SHP77 treated with DMSO at 0.1 percent for 48 hours (cell line): ENCODE data around the gene PRAC1.

ENCODE experiments used
- DNase-seq: peaks from one replicate; lab custom pipeline; 2025; lab: John Stamatoyannopoulos, UW

Gene PRAC1

DNA sequence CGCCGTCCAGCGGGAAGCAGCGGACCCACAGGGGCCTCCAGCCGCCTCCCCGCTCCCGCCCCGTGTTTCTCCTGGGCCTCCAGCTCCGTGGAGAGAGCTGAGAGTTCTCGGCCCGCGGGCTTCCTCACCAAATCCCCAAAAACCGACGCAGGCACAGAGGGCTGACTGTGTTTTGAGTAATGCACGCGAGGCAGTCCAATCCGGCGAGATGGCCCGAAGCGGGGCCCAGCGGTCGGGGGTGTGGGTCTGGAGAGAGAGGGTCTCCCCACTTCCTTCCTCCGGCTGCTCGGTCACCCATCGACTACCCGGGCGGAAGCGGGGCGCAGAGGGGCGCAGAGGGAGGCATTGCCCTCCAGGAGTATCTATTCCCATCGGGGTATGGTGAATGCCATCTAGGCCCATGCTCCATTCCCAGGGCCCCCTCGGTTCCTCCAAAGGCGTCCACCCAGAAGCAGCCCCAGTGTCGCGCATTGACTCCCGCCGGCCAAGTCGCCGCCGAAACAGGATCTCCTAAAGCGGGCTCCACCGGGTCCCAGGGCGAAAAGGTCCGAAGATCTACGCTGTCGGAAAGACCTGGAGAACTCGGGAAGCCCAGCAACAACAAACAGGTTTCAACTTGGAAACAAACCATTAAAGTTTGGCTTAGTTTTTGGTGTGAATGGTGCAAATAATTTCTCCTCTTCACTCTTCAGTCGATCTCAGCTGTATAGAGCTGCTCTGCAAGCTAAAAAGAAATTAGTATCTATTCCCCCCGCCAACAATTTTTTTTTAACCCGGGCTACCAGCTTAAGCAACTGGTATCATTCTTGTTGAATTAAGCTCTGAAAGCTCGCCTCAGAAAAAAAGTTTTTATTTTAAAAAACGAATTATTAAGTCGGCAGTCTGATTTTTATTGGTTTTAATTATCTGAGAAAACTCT, 25.4 kb upstream of the PRAC1 start:
- no peak for DNase-seq

DNA sequence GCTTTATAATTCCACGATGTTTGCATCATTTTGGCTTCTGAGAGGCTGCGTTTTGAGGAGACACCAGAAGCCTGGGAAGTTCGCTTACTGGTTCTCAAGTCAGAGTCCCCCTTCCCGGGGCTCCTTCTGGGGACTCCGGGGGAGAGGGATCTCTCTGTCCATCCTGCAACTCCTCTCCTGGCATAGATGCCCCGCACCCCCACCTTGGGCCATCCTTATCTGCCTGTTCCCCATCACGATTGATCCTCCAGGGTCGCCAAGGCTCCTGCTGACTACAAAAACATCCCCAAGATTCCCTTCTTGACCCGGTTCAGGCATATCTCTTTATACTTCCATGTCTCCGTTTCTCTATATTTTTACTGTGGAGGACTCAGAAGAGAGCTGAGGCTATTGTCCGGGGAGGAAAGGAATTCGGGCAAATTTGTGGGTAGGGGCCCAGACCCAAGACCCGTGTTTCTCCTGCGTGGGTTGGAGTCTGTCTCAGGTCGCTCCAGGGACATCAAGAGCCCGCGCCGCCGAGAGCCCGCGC, 24.7 kb upstream of the PRAC1 start:
- no peak for DNase-seq

DNA sequence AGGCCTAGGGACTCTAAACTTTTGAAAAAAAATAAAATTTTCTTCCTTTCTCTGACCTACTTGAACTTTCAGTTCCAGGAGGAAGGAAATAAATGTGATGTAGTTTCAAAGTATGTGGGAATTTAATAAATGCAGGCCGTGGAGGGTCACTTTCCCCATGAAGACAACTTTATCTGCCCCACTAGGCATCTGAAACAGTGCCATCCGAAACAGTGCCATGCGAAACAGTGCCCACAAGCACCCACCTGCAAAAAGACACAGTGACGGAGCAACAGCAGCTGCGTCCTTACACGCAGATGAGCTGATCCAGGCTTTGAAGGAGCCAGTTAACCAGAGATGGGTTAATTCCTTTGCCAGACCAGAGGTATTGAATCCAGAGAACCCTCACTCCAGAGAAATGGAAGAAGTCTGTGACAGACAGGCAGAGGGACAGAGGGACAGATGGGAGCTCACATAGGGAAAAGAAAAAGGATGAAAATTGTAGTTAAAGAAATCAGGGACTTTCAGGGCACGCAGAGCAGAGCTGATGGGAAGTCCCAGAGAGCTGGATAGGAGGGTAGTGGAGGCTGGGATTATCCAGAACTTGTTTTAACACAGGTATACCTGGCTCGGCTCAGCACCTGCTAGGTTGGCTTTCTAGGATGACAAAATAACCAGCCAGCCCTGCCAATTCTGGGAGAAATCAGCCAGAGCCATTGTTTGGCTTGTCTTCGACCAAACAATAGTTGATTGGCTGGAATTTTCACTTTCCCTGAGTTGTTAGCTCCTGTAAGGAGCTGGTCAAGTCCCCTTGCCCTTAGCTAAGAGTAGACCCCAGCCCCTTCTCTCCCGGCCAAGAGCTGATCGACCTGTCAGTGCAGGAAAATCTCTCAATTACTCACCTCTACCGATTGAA, 23.3 kb upstream of the PRAC1 start:
- DNase-seq, result no peak

DNA sequence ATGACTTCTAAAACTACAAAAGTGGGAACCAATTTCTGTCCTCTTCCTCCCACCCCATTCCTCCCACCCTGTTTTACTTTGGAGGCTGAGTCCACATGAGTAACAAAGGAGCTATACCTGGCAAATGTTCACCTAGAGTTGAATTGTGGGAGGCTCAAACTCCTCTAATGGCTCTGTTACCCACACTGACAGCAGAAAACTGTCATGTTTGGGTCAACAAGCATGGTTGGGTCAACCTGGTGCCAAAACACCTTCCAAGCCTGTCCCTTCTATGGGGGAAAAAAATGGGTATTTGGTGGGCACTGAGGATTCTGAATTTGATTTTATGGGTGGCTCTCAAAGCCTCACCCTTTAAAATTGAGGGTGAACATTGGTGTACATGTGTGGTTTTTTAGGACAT, 18.2 kb upstream of the PRAC1 start:
- no peak for DNase-seq

DNA sequence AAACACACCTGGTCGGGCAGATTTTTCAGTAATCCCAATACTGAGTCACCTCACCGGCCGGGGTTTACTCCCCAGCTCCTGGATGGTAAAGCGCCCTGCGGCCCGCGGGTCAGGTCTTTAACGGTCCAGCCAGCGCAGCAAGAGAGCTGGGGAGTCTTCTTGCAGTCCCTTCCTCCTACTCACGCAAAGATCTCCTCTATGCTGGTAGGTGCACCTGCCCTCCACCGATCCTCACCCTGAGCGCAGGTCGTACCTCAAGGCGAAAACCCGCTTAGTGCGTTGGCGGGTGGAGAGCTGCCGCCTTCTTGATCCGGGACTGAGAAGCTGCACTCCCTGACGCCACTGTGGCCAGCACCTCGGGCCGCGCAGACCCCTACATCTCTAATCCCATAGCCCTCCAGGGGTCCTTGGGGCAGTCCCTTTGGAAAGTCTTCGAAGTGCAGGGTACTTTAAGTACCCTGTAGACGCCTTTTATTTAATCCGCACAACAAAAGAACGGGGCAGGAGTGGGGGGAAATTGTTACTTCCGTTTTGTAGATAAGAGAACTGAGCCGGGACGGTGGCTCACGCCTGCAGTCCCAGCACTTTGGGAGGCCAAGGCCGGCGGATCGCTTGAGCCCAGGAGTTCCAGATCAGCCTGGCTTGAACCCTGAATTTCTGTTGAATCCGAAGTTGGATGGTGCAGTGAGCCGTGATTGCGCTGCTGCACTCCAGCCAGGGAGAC, 16.6 kb upstream of the PRAC1 start:
- DNase-seq, result no peak

DNA sequence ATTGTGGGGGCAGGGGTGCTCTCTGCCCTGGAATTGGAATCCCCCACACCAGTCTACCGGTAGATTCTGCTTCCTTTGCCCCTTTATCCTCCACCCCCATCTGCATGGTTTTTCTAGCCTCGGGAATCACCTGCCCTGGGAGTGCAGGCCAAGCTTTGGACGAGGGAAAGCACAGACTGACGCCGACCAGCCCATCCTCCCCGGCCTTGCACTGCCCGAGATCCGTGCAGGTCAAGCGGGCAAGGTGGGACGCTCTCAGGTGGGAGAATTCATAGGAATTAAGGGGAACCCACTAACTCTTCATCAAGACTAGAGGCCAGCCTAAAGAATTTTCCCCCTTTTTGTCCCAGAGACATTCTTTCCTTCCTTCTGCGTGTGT, 16.1 kb upstream of the PRAC1 start:
- DNase-seq, result no peak

DNA sequence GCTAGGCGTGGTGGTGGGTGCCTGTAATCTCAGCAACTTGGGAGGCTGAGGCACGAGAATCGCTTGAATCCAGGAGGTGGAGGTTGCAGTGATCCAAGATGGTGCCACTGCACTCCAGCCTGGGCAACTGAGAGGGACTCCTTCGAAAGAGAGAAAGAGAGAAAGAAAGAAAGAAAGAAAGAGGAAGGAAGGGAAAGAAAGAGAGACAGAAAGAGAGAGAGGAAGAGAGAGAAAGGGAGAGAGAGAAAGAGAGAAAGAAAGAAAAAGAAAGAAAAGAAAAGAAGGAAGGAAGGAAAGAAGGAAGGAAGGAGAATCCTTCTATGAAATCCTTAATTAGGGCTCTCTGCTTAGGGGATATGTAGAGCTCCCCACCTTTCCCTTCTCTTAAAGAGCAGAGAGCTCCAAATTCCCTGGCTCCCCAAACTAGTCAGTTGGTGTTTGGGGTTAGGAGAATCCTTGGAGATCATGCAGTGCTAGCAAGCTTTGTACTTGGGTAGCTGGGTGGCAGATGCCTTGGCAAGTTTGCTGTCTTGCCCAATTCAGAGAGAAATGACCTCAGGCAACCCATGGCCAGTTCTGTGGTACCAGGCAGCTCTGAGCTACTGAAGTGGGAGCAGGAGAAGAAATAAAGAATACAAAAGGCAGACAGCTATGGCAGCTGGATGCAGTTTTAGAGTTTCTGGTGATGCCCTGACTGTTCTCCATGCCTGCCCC, 15.2 kb upstream of the PRAC1 start:
- no peak for DNase-seq

DNA sequence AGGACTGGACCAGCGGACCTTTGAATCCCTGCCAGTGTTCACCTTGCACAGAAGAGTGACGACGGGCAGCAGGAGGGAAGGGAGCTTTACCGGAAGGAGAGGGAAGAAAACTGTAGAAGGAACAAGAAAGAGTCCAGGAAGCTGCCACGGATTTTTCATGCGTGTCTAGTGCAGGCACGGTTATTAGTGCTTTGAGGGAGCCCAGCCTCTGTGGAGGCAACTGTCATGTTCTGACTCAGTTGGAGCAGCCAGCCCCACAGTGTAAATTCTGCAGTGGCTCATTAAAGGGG, 12.7 kb upstream of the PRAC1 start:
- no peak for DNase-seq

DNA sequence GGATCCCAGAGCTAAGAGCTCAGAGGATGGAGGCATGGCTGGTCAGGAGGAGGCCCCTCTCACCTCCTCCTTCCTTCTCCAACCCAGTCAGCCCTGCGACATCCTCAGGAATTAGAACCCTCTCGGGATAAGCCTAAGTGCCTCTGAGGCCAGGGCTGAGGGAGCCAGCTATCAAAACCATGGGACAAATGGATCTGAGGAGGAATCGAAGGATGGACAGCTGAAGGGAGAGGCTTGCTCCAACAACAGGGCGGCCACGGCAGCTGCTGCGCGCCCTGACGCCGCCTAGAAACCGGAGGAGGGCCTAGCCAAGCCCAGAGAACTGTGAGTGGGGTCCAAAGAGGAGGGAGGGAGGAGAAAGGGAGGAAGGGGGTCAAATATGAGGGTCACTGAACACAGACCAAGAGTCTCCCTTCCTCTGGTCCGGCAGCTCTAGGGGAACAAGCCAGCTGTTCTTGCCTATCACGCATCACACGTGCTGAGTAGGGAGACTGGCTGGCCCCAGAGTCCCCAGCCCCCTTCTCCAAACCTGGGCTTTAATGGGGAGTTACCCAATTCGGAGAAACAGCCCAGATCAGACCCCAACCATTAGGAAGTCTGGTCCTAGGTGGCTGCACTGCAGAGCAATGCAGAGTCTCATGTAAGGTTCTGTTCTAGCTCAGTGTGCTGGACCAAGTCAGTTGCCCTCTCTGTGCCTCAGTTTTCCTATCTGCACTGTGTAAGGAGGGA, 12.2 kb upstream of the PRAC1 start:
- no peak for DNase-seq

DNA sequence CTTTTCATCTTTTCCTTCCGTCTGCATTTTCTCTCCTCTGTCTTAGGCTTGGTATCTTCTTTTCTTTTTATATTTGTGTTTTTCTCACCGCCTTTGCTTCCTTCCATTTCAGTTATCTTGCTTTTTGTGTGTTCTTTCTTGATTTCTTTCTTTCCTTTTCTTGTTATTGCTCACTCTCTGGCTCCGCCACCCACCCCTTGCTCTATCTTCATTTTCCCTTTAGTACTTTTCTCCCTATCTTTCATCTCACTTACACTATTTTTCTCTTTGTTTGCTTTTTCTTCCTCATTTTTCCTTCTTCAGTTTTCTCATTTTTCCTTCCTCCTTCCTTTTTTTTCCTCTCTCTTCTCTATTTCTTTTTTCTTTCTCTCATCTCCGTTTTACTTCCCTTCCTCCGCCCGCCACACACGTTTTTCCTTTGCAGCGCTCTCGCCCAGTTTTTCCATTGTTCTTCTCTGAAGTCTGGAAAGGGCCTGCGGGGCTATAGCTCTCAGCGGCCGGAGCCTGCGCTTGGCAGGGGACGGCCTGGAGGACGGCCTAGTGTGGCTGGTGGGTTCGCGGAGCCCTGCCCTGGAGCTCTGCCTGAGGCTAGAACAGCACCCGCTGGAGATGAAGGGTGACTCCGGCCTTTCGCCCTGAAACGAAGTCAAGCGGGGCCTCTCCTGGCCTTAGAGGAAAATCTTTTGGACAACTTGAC, 11.5 kb upstream of the PRAC1 start:
- DNase-seq, result no peak

DNA sequence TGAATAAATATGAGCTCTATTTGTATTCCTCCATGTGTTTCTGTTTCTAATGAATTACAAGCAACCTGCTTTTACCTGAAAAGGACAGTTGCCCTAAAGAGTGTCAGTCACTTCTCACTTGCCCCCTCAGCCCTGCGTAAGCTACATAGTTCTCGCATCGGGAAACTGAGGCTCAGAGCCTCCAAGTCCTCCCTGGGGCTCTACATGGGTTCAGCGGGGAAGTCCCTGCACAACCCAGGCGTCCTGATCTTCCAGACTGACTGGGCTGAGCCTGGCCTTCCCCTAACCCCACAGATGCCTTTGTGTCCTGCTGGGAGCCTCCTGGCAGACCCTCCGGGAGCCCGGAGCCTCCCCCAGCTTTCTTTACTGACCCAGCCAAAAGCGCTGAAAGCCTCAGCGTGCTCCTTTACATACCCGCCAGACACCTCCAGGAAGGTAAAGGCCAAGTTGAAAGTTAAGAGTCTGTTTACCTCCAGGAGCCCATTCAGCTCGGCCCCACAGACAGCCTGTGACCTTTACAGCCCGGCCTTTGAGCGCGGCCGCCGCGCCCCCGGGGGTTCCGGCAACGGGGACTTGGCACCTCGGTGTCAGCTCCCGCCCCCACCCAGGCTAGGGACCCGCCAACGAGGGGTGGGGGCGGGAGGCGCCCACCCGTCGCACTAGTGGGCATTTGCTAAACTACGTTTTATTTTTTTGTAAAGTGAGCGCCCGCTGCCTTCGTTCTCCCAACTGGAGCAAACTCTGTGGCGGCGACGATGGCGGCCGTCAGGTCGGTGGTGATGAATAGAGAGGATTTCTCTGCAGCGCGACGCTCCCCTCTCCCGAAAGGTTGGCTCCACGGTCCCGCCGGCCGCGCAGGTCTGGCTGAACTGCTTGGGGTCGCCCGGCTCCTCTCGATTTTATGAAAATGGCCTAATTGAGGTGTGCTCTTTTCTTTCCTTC, 10.6 kb upstream of the PRAC1 start:
- no peak for DNase-seq

DNA sequence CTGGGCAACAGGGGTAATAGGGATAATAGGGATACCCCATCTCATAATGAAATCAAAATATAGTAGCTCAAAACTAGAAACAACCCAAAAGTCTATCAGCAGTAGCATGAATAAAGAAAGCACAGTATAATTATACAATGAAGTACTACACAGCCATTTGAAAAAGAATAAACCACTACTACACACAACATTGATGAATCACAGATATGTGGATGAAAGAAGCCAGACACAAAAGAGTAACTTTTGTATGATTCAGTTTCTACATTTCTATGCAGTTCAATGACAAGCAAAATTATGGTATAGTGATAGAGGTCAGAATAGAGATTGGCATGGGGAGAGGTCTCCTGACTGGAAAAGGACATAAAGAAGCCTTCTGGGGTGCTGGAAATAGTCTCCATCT, 9.0 kb upstream of the PRAC1 start:
- DNase-seq, result no peak

DNA sequence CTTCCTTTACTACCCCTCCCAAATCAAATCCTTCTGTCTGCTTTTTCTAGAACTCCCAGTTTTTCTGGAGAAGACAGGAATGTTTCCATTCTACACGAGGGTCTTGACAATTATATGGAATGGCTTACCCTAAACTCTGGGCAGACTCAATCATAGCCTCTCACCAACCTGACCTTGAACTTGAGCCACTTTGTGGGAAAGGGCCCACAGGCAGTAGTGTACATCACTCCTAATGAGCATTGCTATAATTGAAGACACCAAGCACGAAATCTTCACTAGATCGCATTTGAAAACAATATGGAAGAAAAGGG, 7.9 kb upstream of the PRAC1 start:
- DNase-seq, result no peak

DNA sequence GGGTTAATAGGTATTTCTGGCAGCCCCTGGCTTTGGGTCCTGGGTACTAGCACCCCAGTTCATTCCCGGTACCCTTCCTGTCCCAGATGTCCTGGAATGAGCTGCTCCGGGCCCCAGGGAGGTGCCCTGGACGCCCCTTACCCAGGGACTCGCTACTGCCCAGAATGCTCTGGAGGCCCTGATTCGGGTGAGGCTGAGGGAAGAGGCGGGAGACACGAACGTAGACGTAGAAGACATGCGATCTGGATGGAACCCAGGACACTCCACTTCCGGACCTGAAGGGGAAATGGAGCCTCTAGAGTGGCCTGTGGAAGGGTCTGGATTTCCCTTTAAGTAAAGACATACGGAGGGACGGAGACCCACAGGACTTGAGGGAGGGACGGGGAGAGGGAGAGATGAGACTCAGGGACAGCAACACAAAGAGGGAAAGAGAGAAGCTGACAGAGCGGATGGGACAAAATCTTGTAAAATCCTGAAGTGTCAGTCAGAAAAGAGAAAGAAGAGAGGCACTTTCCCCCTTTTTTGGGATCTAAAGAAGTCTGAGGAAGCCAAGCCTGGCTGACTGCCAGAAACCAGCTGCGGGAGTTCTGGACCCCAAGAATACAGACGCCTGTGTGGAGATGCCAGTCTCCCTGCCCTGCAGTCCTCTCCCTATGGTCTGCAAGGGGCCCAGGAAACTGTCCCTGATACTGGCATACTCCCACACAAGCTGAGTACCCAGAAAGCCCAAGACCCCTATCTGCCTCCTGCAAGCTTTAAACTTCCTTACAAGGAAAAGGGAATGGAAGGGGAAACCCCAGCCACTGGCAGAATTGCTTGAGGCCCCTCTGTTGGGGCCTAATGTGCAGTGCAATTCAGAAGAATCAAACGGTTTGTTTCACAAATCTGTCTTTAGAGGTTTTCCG, 7.3 kb upstream of the PRAC1 start:
- no peak for DNase-seq

DNA sequence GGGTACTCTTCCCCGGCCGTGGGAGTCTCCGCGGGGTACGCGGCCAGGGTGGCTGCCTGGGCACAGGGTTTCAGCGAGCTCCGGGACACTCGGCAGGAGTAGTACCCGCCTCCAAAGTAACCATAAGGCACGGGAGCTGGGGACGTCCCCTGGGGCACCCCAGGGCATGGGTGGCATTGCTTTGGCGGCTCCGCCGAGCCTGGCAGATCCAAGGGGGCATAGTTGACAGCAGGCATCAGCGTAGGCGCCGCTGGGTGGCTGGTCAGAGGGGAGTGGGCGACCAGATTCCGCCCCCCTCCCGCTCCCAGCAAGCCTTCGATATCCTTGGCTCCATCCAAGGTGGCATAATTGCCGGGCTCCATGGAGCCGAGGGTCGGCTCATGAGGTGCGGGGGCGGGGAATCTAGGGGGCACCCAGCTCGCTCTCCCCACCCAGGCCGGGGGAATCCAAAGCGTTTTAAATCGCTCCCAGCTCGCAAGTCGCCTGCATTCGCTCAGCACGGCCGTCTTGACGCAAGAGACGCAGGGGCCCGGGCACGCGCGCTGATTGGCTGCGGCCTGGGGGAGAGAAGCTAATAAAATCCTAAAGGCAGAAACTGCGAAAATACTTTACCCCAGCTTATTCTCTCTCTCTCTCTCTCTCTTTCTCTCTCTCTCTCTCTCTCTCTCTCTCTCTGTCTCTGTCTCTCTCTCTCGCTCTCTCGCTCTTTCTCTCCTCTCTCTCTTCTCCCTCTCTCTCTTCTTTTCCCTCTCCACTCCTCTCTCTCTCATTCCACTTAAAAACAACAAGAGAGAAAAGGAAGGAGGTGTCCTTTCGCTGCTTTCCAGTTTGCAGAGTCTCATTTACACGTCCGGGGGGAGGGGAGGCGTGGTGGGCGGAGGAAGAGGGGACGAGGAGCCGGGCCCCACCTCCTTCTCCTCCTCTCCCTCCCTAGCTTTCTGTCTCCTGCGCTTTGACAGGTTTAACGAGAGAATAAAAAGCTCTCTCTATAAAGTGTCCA, 6.2 kb upstream of the PRAC1 start, which contains the start of gene HOXB13:
Gene HOXB13 (minus strand): TSS at position 519 of the 1,000 bp plus-strand sequence. CDS start 157 bp downstream, at position 362.
- peak; percentile 18 for DNase-seq

DNA sequence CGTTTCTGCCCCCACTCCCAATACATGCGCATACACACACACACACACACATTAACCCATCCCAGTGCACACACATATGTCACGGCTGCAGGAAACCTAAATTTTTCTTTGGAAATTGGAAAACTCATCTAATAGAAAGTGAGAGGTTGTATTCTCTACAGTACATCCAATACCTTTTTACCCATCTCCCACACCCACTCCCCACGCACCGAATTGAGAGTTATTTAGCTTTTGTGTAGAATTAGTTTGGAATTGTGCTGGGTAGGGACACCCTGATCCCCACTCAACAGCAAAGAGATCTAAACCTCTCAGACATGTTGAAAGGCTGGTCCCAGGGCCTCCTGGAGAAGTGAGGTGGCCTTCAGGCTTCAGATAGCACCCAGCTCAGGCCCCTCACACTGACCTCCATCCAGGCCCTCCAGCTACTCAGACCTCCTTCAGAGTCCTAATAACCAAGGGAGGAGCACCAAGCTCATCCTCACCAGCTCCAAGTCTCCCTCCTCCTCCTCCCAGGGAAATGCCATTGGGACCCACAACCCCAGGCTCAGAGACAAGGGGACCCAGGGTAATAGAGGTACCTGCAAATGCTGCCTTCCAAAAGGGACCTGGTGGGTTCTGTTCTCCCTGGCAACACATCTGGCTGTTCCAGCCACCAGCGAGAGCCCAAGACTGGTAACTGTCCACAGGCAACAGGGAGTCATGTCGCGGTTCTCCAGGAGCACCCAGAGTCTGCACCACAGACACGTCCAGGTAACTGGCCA, 5.3 kb upstream of the PRAC1 start:
- DNase-seq, result no peak
